AG09319 (cell line): ENCODE data around the gene TTC7B.

Experiments used
- DNase-seq: peaks from one replicate; pipeline ENCODE4 v3.0.0-alpha.2; 2010; ENCODE audit warnings: low read depth; ENCODE audit errors: extremely low read depth
- CTCF ChIP-seq: IDR thresholded peaks from 2 replicates; pipeline ENCODE4 v1.5.1; 2011; ENCODE audit warnings: low read depth, mild to moderate bottlenecking, inconsistent platforms, low read length, moderate library complexity

Gene TTC7B

GRCh38 chr14:90780519-90780918, 35.7 kb downstream of the TTC7B start:
- no peak for TF ChIP-seq CTCF
- DNase-seq = no peak

GRCh38 chr14:90778571-90779255, 37.5 kb downstream of the TTC7B start:
- no peak for TF ChIP-seq CTCF

GRCh38 chr14:90777830-90778485, 38.3 kb downstream of the TTC7B start:
- no peak for DNase-seq
- TF ChIP-seq CTCF = no peak

More at GRCh38 chr14:90778571-90779255, 37.5 kb downstream of the TTC7B start:
- no peak for DNase-seq

GRCh38 chr14:90777358-90777757, 38.9 kb downstream of the TTC7B start:
- no peak for DNase-seq
- no peak for TF ChIP-seq CTCF

DNA sequence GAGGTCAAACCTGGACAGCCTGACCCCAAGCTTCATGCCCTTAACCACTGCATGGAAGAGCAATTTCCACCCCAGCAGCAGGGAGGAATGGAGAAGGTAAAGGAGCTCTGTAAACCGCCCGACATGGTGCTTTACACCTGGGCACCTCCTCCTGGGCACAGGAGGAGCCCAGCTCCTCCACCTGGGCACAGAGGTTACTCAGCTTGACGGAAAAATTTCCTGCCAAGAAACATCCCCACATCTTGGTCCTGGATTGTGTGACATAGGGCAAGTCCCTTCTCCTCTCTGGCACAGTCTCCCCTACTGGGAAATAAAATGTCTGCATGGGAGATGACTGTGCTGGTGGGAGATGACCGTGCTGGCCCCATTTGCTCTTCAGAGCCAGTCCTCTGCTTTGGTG, 40.8 kb downstream of the TTC7B start:
- no peak for DNase-seq
- TF ChIP-seq CTCF = no peak

GRCh38 chr14:90774316-90774715, 41.9 kb downstream of the TTC7B start:
- no peak for TF ChIP-seq CTCF
- DNase-seq = no peak

DNA sequence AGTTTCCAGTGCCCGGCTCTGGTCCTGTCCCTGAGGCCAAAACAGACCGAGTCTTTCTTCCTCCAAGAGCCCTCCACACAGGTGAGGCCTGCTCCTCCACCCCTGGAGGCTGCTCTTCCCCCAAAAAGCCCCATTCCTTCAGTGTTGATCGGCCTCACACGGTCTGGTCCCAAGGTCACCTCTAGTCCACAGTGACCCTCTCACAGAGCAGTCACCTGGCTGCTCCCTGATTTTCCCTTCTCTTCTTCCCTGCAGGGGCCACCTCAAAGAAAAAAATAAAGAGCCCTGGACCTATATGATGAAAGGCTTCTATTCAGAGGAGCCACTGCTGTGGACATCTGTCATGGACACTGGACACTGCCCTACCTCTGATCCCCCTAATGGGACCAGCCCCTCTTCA, 42.5 kb downstream of the TTC7B start:
- DNase-seq = no peak
- TF ChIP-seq CTCF = no peak
